Transverse colon (tissue), 4 donors: ENCODE data around the gene HES7. TPM values are rescaled to one million over a fixed set of nuclear protein-coding genes. Genes with fewer than 3 reads are reported as not detected.

Experiments
- small RNA-seq, 4 donors: library from RNA; depleted of rRNA; stranded (forward); fragments of <200 nt; gene quantifications; one replicate each; pipeline ENCODE3, GENCODE V24; 2016
- total RNA-seq, 4 donors: library from RNA; depleted of rRNA; stranded (reverse); fragments of >200 nt; gene quantifications; one replicate each; pipeline ENCODE4 v1.1.0, GENCODE V29; 2016

HES7 gene
- total RNA-seq, 4 donors from 2014 or later: not detected

Small RNA genes lying within 50 kb of the gene (small RNA-seq; reads per million reads assigned to genes)
- gene MIR4314: 0 reads per million in 4 donors

Other genes with a start within 250 kb of the HES7 start
- gene CHD3, start 235.3 kb downstream of the HES7 start, total RNA-seq: 10 to 100 TPM; 53.0 to 71.6 (median 62.0) TPM
- gene RNF227, start 207.8 kb downstream of the HES7 start, total RNA-seq: 1 to 10 TPM in 2 of 4 donors, under 1 TPM in 1, not detected in 1; 0.75 to 3.4 (median 2.7) TPM
- 1 to 10 TPM in 1 of 4 donors, under 1 TPM in 2, not detected in 1; 0.40 to 1.6 (median 0.82) TPM for gene KCNAB3, start 194.2 kb downstream of the HES7 start, total RNA-seq
- 10 to 100 TPM; 42.7 to 70.9 (median 68.8) TPM for gene TRAPPC1, start 192.2 kb downstream of the HES7 start, total RNA-seq
- gene CNTROB, start 191.9 kb downstream of the HES7 start, total RNA-seq: 10 to 100 TPM; 22.7 to 62.1 (median 31.6) TPM
- under 1 TPM in 1 of 4 donors, not detected in 3; 0.14 TPM for gene GUCY2D, start 121.5 kb downstream of the HES7 start, total RNA-seq
- 10 to 100 TPM in 1 of 4 donors, 1 to 10 TPM in 3; 3.3 to 44.4 (median 5.4) TPM for gene ALOX15B, start 85.0 kb downstream of the HES7 start, total RNA-seq
- not detected for gene ALOX12B, start 36.4 kb downstream of the HES7 start, total RNA-seq
- gene ALOXE3, start 5.6 kb downstream of the HES7 start, total RNA-seq: under 1 TPM in 1 of 4 donors, not detected in 3; 0.79 TPM
- 100 to 1,000 TPM in 2 of 4 donors, 10 to 100 TPM in 2; 55.9 to 211 (median 109) TPM for gene PER1, start 28.3 kb upstream of the HES7 start, total RNA-seq
- gene VAMP2, start 38.8 kb upstream of the HES7 start, total RNA-seq: 10 to 100 TPM; 20.9 to 49.4 (median 30.1) TPM
- 10 to 100 TPM in 2 of 4 donors, 1 to 10 TPM in 2; 1.5 to 74.6 (median 18.3) TPM for gene TMEM107, start 52.3 kb upstream of the HES7 start, total RNA-seq
- gene BORCS6, start 66.1 kb upstream of the HES7 start, total RNA-seq: 10 to 100 TPM in 3 of 4 donors, 1 to 10 TPM in 1; 3.2 to 17.1 (median 12.7) TPM
- 1 to 10 TPM; 2.2 to 8.6 (median 5.6) TPM for gene AURKB, start 86.5 kb upstream of the HES7 start, total RNA-seq
- 100 to 1,000 TPM in 1 of 4 donors, 10 to 100 TPM in 3; 19.9 to 139 (median 31.7) TPM for gene CTC1, start 124.0 kb upstream of the HES7 start, total RNA-seq
- gene PFAS, start 125.2 kb upstream of the HES7 start, total RNA-seq: 10 to 100 TPM in 2 of 4 donors, 1 to 10 TPM in 1, under 1 TPM in 1; 0.75 to 24.9 (median 8.9) TPM
- gene RANGRF, start 164.6 kb upstream of the HES7 start, total RNA-seq: 10 to 100 TPM in 3 of 4 donors, 1 to 10 TPM in 1; 8.4 to 47.1 (median 14.6) TPM
- gene SLC25A35, start 171.3 kb upstream of the HES7 start, total RNA-seq: 10 to 100 TPM in 1 of 4 donors, 1 to 10 TPM in 3; 2.2 to 27.7 (median 4.2) TPM
- 10 to 100 TPM in 2 of 4 donors, 1 to 10 TPM in 1, under 1 TPM in 1; 0.96 to 18.3 (median 6.6) TPM for gene ARHGEF15, start 186.1 kb upstream of the HES7 start, total RNA-seq
- gene ODF4, start 215.7 kb upstream of the HES7 start, total RNA-seq: not detected